HG02678 (cell line): Measurements from ENCODE around the gene AKIRIN1.
"Not testable (repeated sequence)": the region's sequence is repeated elsewhere in the genome, so short reads cannot be mapped to it uniquely, and the experiment has no call there.

Experiments used
- ATAC-seq: cut with Tn5 transposase; IDR thresholded peaks from one replicate; pipeline ENCODE4 v1.9.1; 2021; ENCODE audit warnings: mild to moderate bottlenecking, moderate library complexity; ENCODE audit not compliant: unreplicated experiment

The AKIRIN1 gene

GRCh38 chr1:38990738-38991637, at the start of gene AKIRIN1:
AKIRIN1 (plus strand) TSS chr1:38991276; CDS start chr1:38991381, 105 bp downstream.
- ATAC-seq = peak; percentile 93

GRCh38 chr1:38941527-38942019, 49.5 kb upstream of the AKIRIN1 start, which contains the start of gene RHBDL2:
RHBDL2 (minus strand) TSS chr1:38941830; CDS start chr1:38919212, 22,618 bp downstream.
- no peak for ATAC-seq

GRCh38 chr1:38942664-38943428, 48.2 kb upstream of the AKIRIN1 start:
- no peak for ATAC-seq

GRCh38 chr1:38944547-38944946, 46.5 kb upstream of the AKIRIN1 start:
- ATAC-seq = no peak

GRCh38 chr1:38950553-38950952, 40.5 kb upstream of the AKIRIN1 start:
- no peak for ATAC-seq

GRCh38 chr1:38953433-38953860, 37.6 kb upstream of the AKIRIN1 start:
- no peak for ATAC-seq

GRCh38 chr1:38958967-38959366, 32.1 kb upstream of the AKIRIN1 start:
- ATAC-seq = no peak

- ATAC-seq = no peak
These were observed 29.0 kb upstream of the AKIRIN1 start for GRCh38 chr1:38962113-38962512.

GRCh38 chr1:38962560-38962959, 28.5 kb upstream of the AKIRIN1 start:
- ATAC-seq = no peak

GRCh38 chr1:38964140-38964548, 26.9 kb upstream of the AKIRIN1 start:
- no peak for ATAC-seq

- not testable (repeated sequence) for ATAC-seq
These were observed 17.9 kb upstream of the AKIRIN1 start for GRCh38 chr1:38973145-38973544.

GRCh38 chr1:38973659-38974437, 17.2 kb upstream of the AKIRIN1 start:
- ATAC-seq = no peak

- ATAC-seq = not testable (repeated sequence)
These were observed 13.5 kb upstream of the AKIRIN1 start for GRCh38 chr1:38977399-38978244.

- ATAC-seq = not testable (repeated sequence)
These were observed 12.9 kb upstream of the AKIRIN1 start for GRCh38 chr1:38978245-38978542.

GRCh38 chr1:38979380-38979779, 11.7 kb upstream of the AKIRIN1 start:
- not testable (repeated sequence) for ATAC-seq

- ATAC-seq = no peak
These were observed 1.1 kb upstream of the AKIRIN1 start for GRCh38 chr1:38989979-38990378.

GRCh38 chr1:38990386-38990737, 714 bp upstream of the AKIRIN1 start:
- no peak for ATAC-seq

- ATAC-seq = no peak
These were observed 749 bp downstream of the AKIRIN1 start for GRCh38 chr1:38991638-38992411.

GRCh38 chr1:38992412-38993111, 1.5 kb downstream of the AKIRIN1 start:
- no peak for ATAC-seq
